Endometrial microvascular endothelial cells (primary cell): ENCODE results near the gene TNRC6B. TPM values are rescaled to one million over a fixed set of nuclear protein-coding genes. Genes with fewer than 3 reads are reported as not detected.
"Not testable (repeated sequence)": the region's sequence is repeated elsewhere in the genome, so short reads cannot be mapped to it uniquely, and the experiment has no call there.

Source experiments
- in situ Hi-C: cut with HindIII; loops from 2 replicates; pipeline ENCODE4 v1.10.0; 2017; ENCODE audit warnings: low sequenced_read_pairs, low pct_unique_long_range_greater_than_20kb; ENCODE audit errors: inconsistent ontology term
- total RNA-seq: library from RNA; depleted of rRNA; stranded (reverse); fragments of >200 nt; gene quantifications from one replicate; pipeline ENCODE4 v1.2.3, GENCODE V29; 2015; ENCODE audit errors: inconsistent ontology term

TNRC6B gene
- total RNA-seq, 1 donor from 2014 or later, result 31.3 TPM

GRCh38 chr22:40374567-40374966 is 196.8 kb downstream of the TNRC6B start:
- in situ Hi-C loops, result no loop called here

GRCh38 chr22:40376149-40376548 is 198.4 kb downstream of the TNRC6B start:
- in situ Hi-C loops, result no loop called here

- in situ Hi-C loops, result no loop called here
Observed at GRCh38 chr22:40377931-40378330, 200.2 kb downstream of the TNRC6B start.

GRCh38 chr22:40378448-40378847 is 200.7 kb downstream of the TNRC6B start:
- in situ Hi-C loops, result not testable (repeated sequence)

- in situ Hi-C loops, result no loop called here
Observed at GRCh38 chr22:40381461-40381860, 203.7 kb downstream of the TNRC6B start.

- in situ Hi-C loops, result no loop called here
Observed at GRCh38 chr22:40383905-40384304, 206.2 kb downstream of the TNRC6B start.

- in situ Hi-C loops, result no loop called here
Observed at GRCh38 chr22:40385036-40385782, 207.5 kb downstream of the TNRC6B start.

Other genes starting within 250 kb of the TNRC6B start
- not detected for gene TMA7B, start 217.5 kb upstream of the TNRC6B start, total RNA-seq
- not detected for gene FAM83F, start 183.0 kb upstream of the TNRC6B start, total RNA-seq
- 209 TPM for gene ADSL, start 168.6 kb downstream of the TNRC6B start, total RNA-seq
- 40.0 TPM for gene SGSM3, start 192.7 kb downstream of the TNRC6B start, total RNA-seq